Smooth muscle cell (in vitro differentiated cells): ENCODE results near the gene CCNC. TPM values are rescaled to one million over a fixed set of nuclear protein-coding genes. Genes with fewer than 3 reads are reported as not detected.

Source experiments
- DNase-seq: peaks from one replicate; lab custom pipeline; 2025; ENCODE audit not compliant: unreplicated experiment; lab: John Stamatoyannopoulos, UW
- H2AFZ ChIP-seq: fragments of 200-600 bp; sonication (generic); 2 replicates; pipeline ENCODE4 v1.6.0; 2016; ENCODE audit warnings: antibody characterized with exemption, low read depth, mild to moderate bottlenecking
- H3F3A ChIP-seq: fragments of 200-600 bp; sonication (generic); 2 replicates; pipeline ENCODE4 v1.6.0; 2017; ENCODE audit warnings: antibody characterized with exemption, low read depth
- H3K27ac ChIP-seq: fragments of 200-600 bp; sonication (generic); 2 replicates; pipeline ENCODE4 v1.5.1; 2016; ENCODE audit warnings: low read depth, mild to moderate bottlenecking
- H3K27me3 ChIP-seq: fragments of 200-600 bp; sonication (generic); 2 replicates; pipeline ENCODE4 v1.6.1; 2016; ENCODE audit warnings: low read depth, mild to moderate bottlenecking
- H3K36me3 ChIP-seq: fragments of 200-600 bp; sonication (generic); 2 replicates; pipeline ENCODE4 v1.5.1; 2016; ENCODE audit warnings: low read depth
- H3K4me1 ChIP-seq: fragments of 200-600 bp; sonication (generic); 2 replicates; pipeline ENCODE4 v1.5.1; 2016; ENCODE audit warnings: low read depth
- H3K4me2 ChIP-seq: fragments of 200-600 bp; sonication (generic); 2 replicates; pipeline ENCODE4 v1.6.0; 2016; ENCODE audit warnings: mild to moderate bottlenecking
- H3K4me3 ChIP-seq: fragments of 200-600 bp; sonication (generic); 2 replicates; pipeline ENCODE4 v1.5.1; 2016; ENCODE audit warnings: mild to moderate bottlenecking
- H3K79me2 ChIP-seq: fragments of 200-600 bp; sonication (generic); 2 replicates; pipeline ENCODE4 v1.6.0; 2016; ENCODE audit warnings: low read depth, mild to moderate bottlenecking
- H3K9ac ChIP-seq: fragments of 200-600 bp; sonication (generic); 2 replicates; pipeline ENCODE4 v1.6.0; 2016; ENCODE audit warnings: low read depth
- H3K9me3 ChIP-seq: fragments of 200-600 bp; sonication (generic); replicated peaks from 2 replicates; pipeline ENCODE4 v1.5.1; 2016; ENCODE audit warnings: low read depth
- H4K20me1 ChIP-seq: fragments of 200-600 bp; sonication (generic); 2 replicates; pipeline ENCODE4 v1.6.0; 2016; ENCODE audit warnings: low read depth
- WGBS: methylation state at CpG from one replicate; pipeline ENCODE4 v1.1.7; 2016; ENCODE audit warnings: low lambda C conversion rate; 5-methylcytosine and 5-hydroxymethylcytosine counted together
- polyA plus RNA-seq: library from polyadenylated mRNA; unstranded; fragments of >200 nt; fragmentation: Nextera tagmentation; extraction: Ambion mirVana; gene quantifications from 2 replicates; pipeline ENCODE4 v1.2.1, GENCODE V29; 2016
- total RNA-seq: library from RNA; depleted of rRNA; stranded (reverse); fragments of >200 nt; gene quantifications from 2 replicates; pipeline ENCODE4 v1.2.3, GENCODE V29; 2014
- TF ChIP-seq, protein P1 (sequence below): fragments of 200-600 bp; sonication (generic); IDR thresholded peaks from 2 replicates; pipeline ENCODE4 v1.5.1; 2017; ENCODE audit warnings: borderline replicate concordance, mild to moderate bottlenecking, antibody characterized with exemption; ENCODE audit not compliant: insufficient read depth, poor library complexity, severe bottlenecking

CCNC gene
- total and polyA plus RNA-seq, 2 experiments from 2014 or later, result 53.8 to 67.7 TPM

DNA sequence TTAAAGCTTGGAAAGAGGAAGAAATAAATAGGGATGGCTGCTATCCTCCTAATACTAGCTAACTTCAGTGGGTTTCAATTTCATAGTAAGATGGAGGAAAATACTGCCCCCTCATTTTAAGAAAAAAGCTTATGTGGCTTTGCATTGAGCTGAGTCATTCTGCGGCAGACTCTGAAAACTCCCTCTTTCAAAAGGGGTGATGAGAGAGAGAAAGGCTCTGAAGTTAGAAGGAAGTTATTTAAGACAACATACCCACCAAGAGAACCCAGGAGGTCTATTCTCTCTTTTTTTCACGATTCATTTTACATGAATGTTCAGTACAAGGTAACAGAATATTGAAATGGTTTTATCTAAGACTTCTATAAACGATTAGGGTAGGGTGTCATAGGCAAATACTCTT is 42.7 kb upstream of the CCNC start:
- TF ChIP-seq, protein P1, sequence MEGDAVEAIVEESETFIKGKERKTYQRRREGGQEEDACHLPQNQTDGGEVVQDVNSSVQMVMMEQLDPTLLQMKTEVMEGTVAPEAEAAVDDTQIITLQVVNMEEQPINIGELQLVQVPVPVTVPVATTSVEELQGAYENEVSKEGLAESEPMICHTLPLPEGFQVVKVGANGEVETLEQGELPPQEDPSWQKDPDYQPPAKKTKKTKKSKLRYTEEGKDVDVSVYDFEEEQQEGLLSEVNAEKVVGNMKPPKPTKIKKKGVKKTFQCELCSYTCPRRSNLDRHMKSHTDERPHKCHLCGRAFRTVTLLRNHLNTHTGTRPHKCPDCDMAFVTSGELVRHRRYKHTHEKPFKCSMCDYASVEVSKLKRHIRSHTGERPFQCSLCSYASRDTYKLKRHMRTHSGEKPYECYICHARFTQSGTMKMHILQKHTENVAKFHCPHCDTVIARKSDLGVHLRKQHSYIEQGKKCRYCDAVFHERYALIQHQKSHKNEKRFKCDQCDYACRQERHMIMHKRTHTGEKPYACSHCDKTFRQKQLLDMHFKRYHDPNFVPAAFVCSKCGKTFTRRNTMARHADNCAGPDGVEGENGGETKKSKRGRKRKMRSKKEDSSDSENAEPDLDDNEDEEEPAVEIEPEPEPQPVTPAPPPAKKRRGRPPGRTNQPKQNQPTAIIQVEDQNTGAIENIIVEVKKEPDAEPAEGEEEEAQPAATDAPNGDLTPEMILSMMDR, result no peak
- Histone ChIP-seq H3K79me2 (no peaks in the 10 kb centered on the region), H3K27me3 (peaks cover 100% of the 10 kb centered on the region), H3K4me3 (no peak overlapping the region), H3K27ac (no peak overlapping the region), H3K36me3 (no peaks in the 10 kb centered on the region), H3K4me1 (peaks cover 16% of the 10 kb centered on the region), H3K9me3 (no peaks in the 10 kb centered on the region), H4K20me1 (no peaks in the 10 kb centered on the region), H2AFZ (no peak overlapping the region), H3K9ac (no peak overlapping the region), H3F3A (no peaks in the 10 kb centered on the region), H3K4me2 (no peak overlapping the region)
- 7% methylated on average over 3 of the region's 3 CpGs for WGBS
- no peak for DNase-seq

DNA sequence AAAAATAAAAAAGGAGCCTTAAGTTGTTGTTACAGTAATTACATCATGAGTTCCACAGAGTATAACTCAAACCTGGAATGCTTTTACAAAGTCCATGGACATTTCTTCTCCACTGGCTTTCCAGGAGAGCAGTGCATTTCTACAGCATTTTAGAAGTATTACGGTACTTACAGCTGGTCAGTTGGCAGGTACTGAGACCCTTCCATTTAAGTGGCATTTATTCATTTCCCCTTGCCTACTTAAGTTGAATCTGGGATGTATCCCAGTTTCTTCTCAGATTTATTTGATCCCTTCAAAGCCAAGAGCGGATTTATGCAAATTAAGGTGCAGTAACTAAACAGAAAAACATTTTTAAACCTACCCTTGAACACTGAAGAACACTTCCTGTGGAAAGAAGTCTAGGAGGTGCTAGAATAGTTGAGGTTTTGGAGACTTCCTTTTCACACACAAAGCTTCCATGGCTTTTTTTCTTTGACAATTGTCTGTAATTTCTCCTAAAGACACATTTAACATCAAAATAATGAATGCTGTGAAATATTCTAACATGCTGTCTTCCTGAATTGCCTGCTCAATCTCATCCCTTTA is 41.5 kb upstream of the CCNC start:
- H3K4me1 ChIP-seq, result peaks cover 16% of the 10 kb centered on the region
- no peak overlapping the region for H3K27ac ChIP-seq
- no peaks in the 10 kb centered on the region for H3K79me2 ChIP-seq
- no peaks in the 10 kb centered on the region for H3F3A ChIP-seq
- TF ChIP-seq, protein P1, result no peak
- no peak overlapping the region for H3K4me3 ChIP-seq
- H3K27me3 ChIP-seq, result peaks cover 100% of the 10 kb centered on the region
- H3K9ac ChIP-seq, result no peak overlapping the region
- no peak overlapping the region for H3K4me2 ChIP-seq
- WGBS, result 50% methylated on average over 2 of the region's 2 CpGs
- no peak overlapping the region for H2AFZ ChIP-seq
- DNase-seq, result no peak
- no peaks in the 10 kb centered on the region for H3K36me3 ChIP-seq
- H3K9me3 ChIP-seq, result no peaks in the 10 kb centered on the region
- H4K20me1 ChIP-seq, result no peaks in the 10 kb centered on the region

DNA sequence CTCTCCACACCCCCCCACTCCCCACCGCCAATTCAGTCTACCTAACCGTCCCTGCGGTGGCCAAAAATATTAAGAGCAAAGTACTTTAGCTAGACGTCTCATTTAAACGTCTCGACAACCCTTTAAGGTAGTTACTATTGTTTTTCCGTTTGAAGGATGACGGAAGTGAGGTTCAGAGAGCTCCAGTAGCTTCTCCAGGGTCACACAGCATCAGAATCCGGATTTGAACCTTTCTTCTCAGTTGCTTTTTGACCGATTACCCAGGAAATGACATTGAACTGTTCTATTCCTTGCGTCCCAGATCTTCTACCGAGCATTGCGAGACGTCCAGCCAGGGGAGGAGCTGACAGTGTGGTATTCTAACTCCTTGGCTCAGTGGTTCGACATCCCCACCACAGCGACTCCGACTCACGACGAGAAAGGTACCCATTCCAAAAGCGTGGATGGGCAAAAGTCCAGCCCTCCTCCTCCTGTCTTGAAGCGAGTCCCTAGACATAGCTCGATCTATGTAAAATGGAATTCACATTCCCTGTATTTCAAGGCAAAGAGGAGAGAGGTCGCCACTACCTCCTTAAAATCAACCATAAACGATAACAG is 40.5 kb upstream of the CCNC start:
- no peaks in the 10 kb centered on the region for H3F3A ChIP-seq
- H3K4me2 ChIP-seq, result no peak overlapping the region
- no peaks in the 10 kb centered on the region for H3K79me2 ChIP-seq
- WGBS, result 13% methylated on average over 24 of the region's 24 CpGs
- no peaks in the 10 kb centered on the region for H3K9me3 ChIP-seq
- peaks cover 100% of the 10 kb centered on the region for H3K27me3 ChIP-seq
- H3K27ac ChIP-seq, result no peak overlapping the region
- no peak overlapping the region for H2AFZ ChIP-seq
- no peaks in the 10 kb centered on the region for H3K36me3 ChIP-seq
- TF ChIP-seq, protein P1, result no peak
- H4K20me1 ChIP-seq, result no peaks in the 10 kb centered on the region
- H3K4me1 ChIP-seq, result peaks cover 11% of the 10 kb centered on the region
- no peak overlapping the region for H3K9ac ChIP-seq
- H3K4me3 ChIP-seq, result no peak overlapping the region
- DNase-seq, result no peak
